HG03469 (cell line): ENCODE measurements around the gene PET100.

Source experiments
- ATAC-seq: cut with Tn5 transposase; IDR thresholded peaks from one replicate; pipeline ENCODE4 v1.9.1; 2021; ENCODE audit warnings: mild to moderate bottlenecking, moderate library complexity, moderate number of reproducible peaks; ENCODE audit not compliant: unreplicated experiment

PET100 gene

GRCh38 chr19:7676854-7677253, 47.3 kb downstream of the PET100 start, which contains the start of gene MCEMP1:
MCEMP1 (plus strand) TSS chr19:7677090; CDS start chr19:7677121, 31 bp downstream.
- ATAC-seq = no peak

- no peak for ATAC-seq
Observed at GRCh38 chr19:7677669-7678311, 48.2 kb downstream of the PET100 start.

GRCh38 chr19:7678971-7679751, 49.6 kb downstream of the PET100 start:
- ATAC-seq = no peak

GRCh38 chr19:7679771-7680605, 50.4 kb downstream of the PET100 start:
- no peak for ATAC-seq

- ATAC-seq = no peak
Observed at GRCh38 chr19:7680606-7681339, 51.2 kb downstream of the PET100 start, which contains the start of gene TRAPPC5. TRAPPC5 (plus strand) TSS chr19:7680833; CDS start chr19:7682254, 1,421 bp downstream.
